OCI-LY7 (cell line): ENCODE data around the gene NABP2. TPM values are rescaled to one million over a fixed set of nuclear protein-coding genes. Genes with fewer than 3 reads are reported as not detected.

Experiments
- BruUV-seq: library from RNA; stranded (reverse); fragments of 400-500 nt; replicated peaks from 2 replicates; lab custom pipeline; 2021; lab: Mats Ljungman, UMichigan
- CTCF ChIA-PET: fragments of 300-600 bp; sonication (Branson Sonifier 250); formaldehyde crosslinking; loops from one replicate; lab custom pipeline; 2022; ENCODE audit warnings: antibody characterized with exemption; ENCODE audit not compliant: unreplicated experiment; lab: Charles Lee
- POLR2A ChIA-PET: fragments of 300-600 bp; sonication (Branson Sonifier 250); formaldehyde crosslinking; loops from one replicate; lab custom pipeline; 2022; ENCODE audit warnings: antibody characterized with exemption; lab: Charles Lee
- DNase-seq: peaks from one replicate; pipeline ENCODE4 v3.0.0-alpha.2; 2015; ENCODE audit warnings: low spot score
- H2AFZ ChIP-seq: fragments of 200-600 bp; sonication (generic), shearing (Covaris generic); 2 replicates; pipeline ENCODE4 v1.6.1; 2014; ENCODE audit warnings: mild to moderate bottlenecking, antibody characterized with exemption, low read length, moderate library complexity
- H3K27ac ChIP-seq: fragments of 200-600 bp; sonication (generic); 2 replicates; pipeline ENCODE4 v1.5.1; 2014; ENCODE audit warnings: mixed run types, low read depth, mild to moderate bottlenecking, moderate library complexity, low read length, inconsistent platforms; ENCODE audit not compliant: poor library complexity, severe bottlenecking
- H3K36me3 ChIP-seq: fragments of 200-600 bp; sonication (generic); 2 replicates; pipeline ENCODE4 v1.6.1; 2014; ENCODE audit warnings: mild to moderate bottlenecking, antibody characterized with exemption, low read length, moderate library complexity, mixed read lengths; ENCODE audit not compliant: insufficient read depth
- H3K4me1 ChIP-seq: fragments of 200-600 bp; sonication (generic); 2 replicates; pipeline ENCODE4 v1.5.1; 2014; ENCODE audit warnings: mild to moderate bottlenecking, low read length; ENCODE audit not compliant: insufficient read depth, poor library complexity, severe bottlenecking
- H3K4me2 ChIP-seq: fragments of 200-600 bp; sonication (generic); 2 replicates; pipeline ENCODE4 v1.6.1; 2014; ENCODE audit warnings: mild to moderate bottlenecking, low read length
- H3K4me3 ChIP-seq: fragments of 200-600 bp; sonication (generic); 2 replicates; pipeline ENCODE4 v1.5.1; 2014; ENCODE audit warnings: mild to moderate bottlenecking, low read depth, low read length; ENCODE audit not compliant: poor library complexity, severe bottlenecking
- H3K79me2 ChIP-seq: fragments of 200-600 bp; sonication (generic); 2 replicates; pipeline ENCODE4 v1.6.1; 2016; ENCODE audit warnings: low read depth, mild to moderate bottlenecking, low read length, moderate library complexity, mixed read lengths; ENCODE audit not compliant: insufficient read depth
- H3K9me2 ChIP-seq: fragments of 200-600 bp; sonication (generic); 2 replicates; pipeline ENCODE4 v1.6.1; 2016; ENCODE audit warnings: mild to moderate bottlenecking, low read length, mixed read lengths; ENCODE audit not compliant: insufficient read depth
- H3K9me3 ChIP-seq: fragments of 200-600 bp; sonication (generic); 2 replicates; pipeline ENCODE4 v1.6.1; 2014; ENCODE audit warnings: mild to moderate bottlenecking, mixed run types, low read length, mixed read lengths
- H4K20me1 ChIP-seq: fragments of 200-600 bp; sonication (generic); 2 replicates; pipeline ENCODE4 v1.6.1; 2014; ENCODE audit warnings: mild to moderate bottlenecking, antibody characterized with exemption, low read length, moderate library complexity, mixed read lengths; ENCODE audit not compliant: insufficient read depth
- EZH2phosphoT487 ChIP-seq: fragments of 200-600 bp; sonication (generic); IDR thresholded peaks from 2 replicates; pipeline ENCODE4 v1.6.1; 2018; ENCODE audit warnings: low read depth, borderline replicate concordance, mild to moderate bottlenecking, mixed run types, antibody characterized with exemption, low read length, moderate library complexity, mixed read lengths
- intact Hi-C: fragments of 100-400 bp; cut with micrococcal nuclease; formaldehyde crosslinking; loops from one replicate; pipeline ENCODE4 v1.10.0; 2022; ENCODE audit not compliant: unreplicated experiment
- total RNA-seq, 2 experiments: library from RNA; depleted of rRNA in 1 of 2; stranded (reverse); fragments of >200 nt in 1 of 2; shearing (Covaris generic) in 1 of 2; gene quantifications; 2 replicates each; pipeline ENCODE4 v1.2.3, GENCODE V29; 2014 to 2022
- TF ChIP-seq, protein P1 (sequence below): fragments of 200-600 bp; sonication (generic); conservative IDR thresholded peaks from 2 replicates; pipeline ENCODE4 v1.5.1; 2014; ENCODE audit warnings: mild to moderate bottlenecking, antibody characterized with exemption, low read length, moderate library complexity, mixed read lengths

Gene NABP2
- total RNA-seq, 2 experiments from 2014 or later: 37.5 to 61.1 TPM

DNA sequence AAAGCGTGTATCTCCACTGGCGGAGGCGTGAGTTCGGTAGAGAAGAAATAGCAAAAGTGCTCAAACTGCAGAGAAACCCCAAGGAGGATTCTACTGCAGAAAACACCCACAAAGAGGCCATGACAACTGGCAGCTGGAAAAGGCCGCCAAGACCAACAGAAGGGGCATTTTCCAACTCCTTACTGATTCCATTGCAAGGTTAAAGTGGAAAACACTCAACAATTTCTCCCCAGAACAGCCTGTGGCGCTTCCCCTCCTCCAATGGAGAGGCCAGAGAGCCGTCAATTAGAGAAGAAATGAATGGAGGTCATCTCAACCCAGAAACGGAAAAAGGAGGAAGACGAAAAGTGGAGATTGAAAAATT is 34.7 kb downstream of the NABP2 start:
- H3K36me3 ChIP-seq: peaks cover 32% of the 10 kb centered on the region
- intact Hi-C loops: loop anchor here (1.0 kb wide), 2 partner anchors 66 to 140 kb away; no protein-coding TSS in a partner anchor
- no peaks in the 10 kb centered on the region for H3K9me3 ChIP-seq

GRCh38 chr12:56260380-56260779 is 36.2 kb downstream of the NABP2 start:
- DNase-seq: no peak
- Histone ChIP-seq H3K4me3 (no peak overlapping the region), H3K4me1 (peaks cover 17% of the 10 kb centered on the region), H3K79me2 (peaks cover 17% of the 10 kb centered on the region; the same call in 1 of the 2 replicates), H4K20me1 (0 out of 2 replicates have a peak, but pooled peaks cover 5% of the 10 kb centered on the region), H3K9me2 (no peaks in the 10 kb centered on the region), H3K9me3 (no peaks in the 10 kb centered on the region), H3K4me2 (no peak overlapping the region), H3K36me3 (peaks cover 17% of the 10 kb centered on the region; the same call in 1 of the 2 replicates), H3K27ac (no peak overlapping the region), H2AFZ (no peak overlapping the region)
- BruUV-seq: no TSS peak
- TF ChIP-seq EZH2phosphoT487: no peak
- TF ChIP-seq, protein P1, sequence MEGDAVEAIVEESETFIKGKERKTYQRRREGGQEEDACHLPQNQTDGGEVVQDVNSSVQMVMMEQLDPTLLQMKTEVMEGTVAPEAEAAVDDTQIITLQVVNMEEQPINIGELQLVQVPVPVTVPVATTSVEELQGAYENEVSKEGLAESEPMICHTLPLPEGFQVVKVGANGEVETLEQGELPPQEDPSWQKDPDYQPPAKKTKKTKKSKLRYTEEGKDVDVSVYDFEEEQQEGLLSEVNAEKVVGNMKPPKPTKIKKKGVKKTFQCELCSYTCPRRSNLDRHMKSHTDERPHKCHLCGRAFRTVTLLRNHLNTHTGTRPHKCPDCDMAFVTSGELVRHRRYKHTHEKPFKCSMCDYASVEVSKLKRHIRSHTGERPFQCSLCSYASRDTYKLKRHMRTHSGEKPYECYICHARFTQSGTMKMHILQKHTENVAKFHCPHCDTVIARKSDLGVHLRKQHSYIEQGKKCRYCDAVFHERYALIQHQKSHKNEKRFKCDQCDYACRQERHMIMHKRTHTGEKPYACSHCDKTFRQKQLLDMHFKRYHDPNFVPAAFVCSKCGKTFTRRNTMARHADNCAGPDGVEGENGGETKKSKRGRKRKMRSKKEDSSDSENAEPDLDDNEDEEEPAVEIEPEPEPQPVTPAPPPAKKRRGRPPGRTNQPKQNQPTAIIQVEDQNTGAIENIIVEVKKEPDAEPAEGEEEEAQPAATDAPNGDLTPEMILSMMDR: no peak
- ChIA-PET POLR2A (no interaction called here), CTCF (no interaction called here)
- intact Hi-C loops: no loop called here

More for the DNA sequence above, 34.7 kb downstream of the NABP2 start:
- CTCF ChIA-PET: interaction anchor here (0.8 kb wide), 1 partner anchor 58 kb away, joined by 4 read pairs; no protein-coding TSS in a partner anchor
- H3K4me1 ChIP-seq: peaks cover 17% of the 10 kb centered on the region
- no peak overlapping the region for H3K27ac ChIP-seq
- BruUV-seq: no TSS peak
- peak overlapping the region; percentile 93 for H3K4me3 ChIP-seq
- POLR2A ChIA-PET: no interaction called here
- H3K4me2 ChIP-seq: peak overlapping the region; percentile 74
- H3K79me2 ChIP-seq: peaks cover 17% of the 10 kb centered on the region; the same call in 1 of the 2 replicates
- TF ChIP-seq EZH2phosphoT487: no peak
- TF ChIP-seq, protein P1: no peak
- no peak for DNase-seq
- H3K9me2 ChIP-seq: no peaks in the 10 kb centered on the region
- peak overlapping the region; percentile 90 for H2AFZ ChIP-seq
- 0 out of 2 replicates have a peak, but pooled peaks cover 5% of the 10 kb centered on the region for H4K20me1 ChIP-seq

DNA sequence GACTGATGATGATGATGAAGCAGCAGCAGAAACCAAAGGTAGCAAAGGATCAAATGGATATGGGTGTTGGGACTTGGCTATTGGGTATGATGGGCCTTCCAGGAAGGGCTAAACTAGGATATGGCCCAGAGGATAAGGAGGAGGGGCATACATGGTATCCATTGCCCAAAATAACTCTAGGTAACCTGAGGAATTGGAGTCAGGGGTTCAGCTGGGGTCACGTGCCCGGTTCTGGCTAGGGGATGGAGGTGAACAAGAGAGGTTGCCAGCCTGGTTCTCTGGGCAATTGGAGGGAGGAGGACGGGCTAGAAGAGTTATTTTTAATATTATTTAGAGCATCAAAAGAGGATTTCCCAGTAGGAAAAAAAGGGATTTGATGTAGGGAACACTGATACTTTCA is 36.8 kb downstream of the NABP2 start:
- Histone ChIP-seq H3K4me1 (peaks cover 21% of the 10 kb centered on the region), H3K9me3 (no peaks in the 10 kb centered on the region), H3K36me3 (peaks cover 12% of the 10 kb centered on the region; the same call in 1 of the 2 replicates), H3K9me2 (no peaks in the 10 kb centered on the region), H4K20me1 (0 out of 2 replicates have a peak, but pooled peaks cover 5% of the 10 kb centered on the region), H3K4me2 (no peak overlapping the region), H3K27ac (no peak overlapping the region), H3K4me3 (no peak overlapping the region), H2AFZ (no peak overlapping the region), H3K79me2 (peaks cover 17% of the 10 kb centered on the region; the same call in 1 of the 2 replicates)
- ChIA-PET CTCF (no interaction called here), POLR2A (no interaction called here)
- BruUV-seq: no TSS peak
- DNase-seq: no peak
- no peak for TF ChIP-seq EZH2phosphoT487
- intact Hi-C loops: no loop called here
